Measurements from ENCODE around the gene ALS2.

DNA sequence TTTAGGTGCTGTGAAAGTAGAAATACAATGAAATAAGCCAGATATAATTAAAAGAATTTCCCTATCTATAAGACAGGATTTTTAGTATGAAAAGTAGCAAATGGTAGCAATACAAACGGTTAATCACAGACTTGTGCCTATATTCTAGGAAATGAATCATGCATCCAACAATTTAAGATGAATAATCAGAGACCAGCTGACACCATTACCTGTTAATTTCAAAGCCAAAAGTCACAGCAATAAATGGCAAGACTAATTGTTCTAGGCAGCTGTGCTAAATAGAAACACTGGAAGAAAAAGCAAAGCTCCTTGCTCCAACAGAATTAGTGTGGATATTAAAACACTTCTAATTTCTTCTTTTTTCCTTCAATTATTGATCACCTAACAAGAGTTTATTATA lies 47.2 kb downstream of the ALS2 start:
- no peak for TF ChIP-seq POLR2A (IDR thresholded peaks at IDR 0.05)
- TF ChIP-seq, protein P1, sequence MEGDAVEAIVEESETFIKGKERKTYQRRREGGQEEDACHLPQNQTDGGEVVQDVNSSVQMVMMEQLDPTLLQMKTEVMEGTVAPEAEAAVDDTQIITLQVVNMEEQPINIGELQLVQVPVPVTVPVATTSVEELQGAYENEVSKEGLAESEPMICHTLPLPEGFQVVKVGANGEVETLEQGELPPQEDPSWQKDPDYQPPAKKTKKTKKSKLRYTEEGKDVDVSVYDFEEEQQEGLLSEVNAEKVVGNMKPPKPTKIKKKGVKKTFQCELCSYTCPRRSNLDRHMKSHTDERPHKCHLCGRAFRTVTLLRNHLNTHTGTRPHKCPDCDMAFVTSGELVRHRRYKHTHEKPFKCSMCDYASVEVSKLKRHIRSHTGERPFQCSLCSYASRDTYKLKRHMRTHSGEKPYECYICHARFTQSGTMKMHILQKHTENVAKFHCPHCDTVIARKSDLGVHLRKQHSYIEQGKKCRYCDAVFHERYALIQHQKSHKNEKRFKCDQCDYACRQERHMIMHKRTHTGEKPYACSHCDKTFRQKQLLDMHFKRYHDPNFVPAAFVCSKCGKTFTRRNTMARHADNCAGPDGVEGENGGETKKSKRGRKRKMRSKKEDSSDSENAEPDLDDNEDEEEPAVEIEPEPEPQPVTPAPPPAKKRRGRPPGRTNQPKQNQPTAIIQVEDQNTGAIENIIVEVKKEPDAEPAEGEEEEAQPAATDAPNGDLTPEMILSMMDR (IDR thresholded peaks at IDR 0.05): no peak
